HCT116 (cell line): ENCODE data around the gene SP7. TPM values are rescaled to one million over a fixed set of nuclear protein-coding genes. Genes with fewer than 3 reads are reported as not detected.

Source experiments
- ATAC-seq: fragments of 200-7000 bp; cut with Tn5 transposase; 2 replicates; pipeline ENCODE4 v1.9.1; 2020; ENCODE audit warnings: mild to moderate bottlenecking, moderate library complexity
- BruUV-seq: library from RNA; stranded (reverse); fragments of 400-500 nt; replicated peaks from 2 replicates; lab custom pipeline; 2021; lab: Mats Ljungman, UMichigan
- CTCF ChIA-PET: fragments of 300-600 bp; sonication (Branson Sonifier 250); formaldehyde crosslinking; loops from one replicate; lab custom pipeline; 2021; ENCODE audit warnings: antibody characterized with exemption; lab: Charles Lee
- POLR2A ChIA-PET: fragments of 300-600, 350-600 bp; sonication (Branson Sonifier 250); formaldehyde crosslinking; loops from one replicate; lab custom pipeline; 2021; ENCODE audit warnings: antibody characterized with exemption; lab: Charles Lee
- RAD21 ChIA-PET, 2 experiments: fragments of 300-600 bp; sonication (Branson Sonifier 250); formaldehyde crosslinking; loops; one replicate each; lab custom pipeline; 2023; ENCODE audit warnings: low total read pairs in 2 of 2; ENCODE audit not compliant: uncharacterized antibody in 2 of 2, unreplicated experiment in 2 of 2, low non-redundant PET in 1 of 2; lab: Charles Lee
- DNase-seq: peaks from one replicate; pipeline ENCODE4 v3.0.0-alpha.2; 2010; ENCODE audit warnings: low read depth, low spot score
- H2AFZ ChIP-seq: fragments of 200-600 bp; shearing (Covaris generic), sonication (generic); 2 replicates; pipeline ENCODE4 v1.6.1; 2017; ENCODE audit warnings: low read depth, mixed run types, mixed read lengths, antibody characterized with exemption, low read length; ENCODE audit not compliant: poor library complexity, severe bottlenecking
- H3K27ac ChIP-seq: 2 replicates; pipeline ENCODE4 v1.5.1; 2012; ENCODE audit warnings: low read depth, low read length
- H3K27me3 ChIP-seq: fragments of 200-600 bp; sonication (generic); 2 replicates; pipeline ENCODE4 v1.6.1; 2016; ENCODE audit warnings: mixed run types, low read length, mixed read lengths; ENCODE audit not compliant: insufficient read depth
- H3K36me3 ChIP-seq, 2 experiments: fragments of 200-500 bp in 1 of 2; fragments of 200-600 bp in 1 of 2; sonication (Bioruptor generic) in 1 of 2; sonication (generic) in 1 of 2; 2 replicates each; pipeline versions ENCODE4 v1.5.1 to v1.6.1; 2014 to 2016; ENCODE audit warnings: low read length in 2 of 2, inconsistent platforms in 1 of 2, mixed read lengths in 1 of 2, mixed run types in 1 of 2; ENCODE audit not compliant: insufficient read depth in 2 of 2, control insufficient read depth in 1 of 2
- H3K4me1 ChIP-seq, 2 experiments: fragments of 200-600 bp in 1 of 2; sonication (generic) in 1 of 2; 2 replicates each; pipeline versions ENCODE4 v1.5.1 to v1.6.1; 2012 to 2017; ENCODE audit warnings: low read length in 2 of 2, inconsistent platforms in 1 of 2, mild to moderate bottlenecking in 1 of 2, mixed read lengths in 1 of 2, mixed run types in 1 of 2, moderate library complexity in 1 of 2; ENCODE audit not compliant: insufficient read depth in 2 of 2, control insufficient read depth in 1 of 2
- H3K4me2 ChIP-seq: fragments of 200-600 bp; sonication (generic); 2 replicates; pipeline ENCODE4 v1.6.1; 2017; ENCODE audit warnings: mixed run types, low read length, mixed read lengths
- H3K4me3 ChIP-seq, 2 experiments: fragments of 200-600 bp in 1 of 2; sonication (generic) in 1 of 2; replicated peaks in 1 of 2; 2 replicates each; pipeline ENCODE4 v1.5.1; 2011 to 2016; ENCODE audit warnings: low read length in 2 of 2, control low read depth in 1 of 2, low read depth in 1 of 2, mild to moderate bottlenecking in 1 of 2, mixed read lengths in 1 of 2, mixed run types in 1 of 2
- H3K79me2 ChIP-seq: fragments of 200-600 bp; sonication (generic); 2 replicates; pipeline ENCODE4 v1.6.1; 2017; ENCODE audit warnings: mild to moderate bottlenecking, mixed run types, low read length, moderate library complexity, mixed read lengths; ENCODE audit not compliant: insufficient read depth
- H3K9ac ChIP-seq: fragments of 200-600 bp; sonication (generic); 2 replicates; pipeline ENCODE4 v1.6.1; 2016; ENCODE audit warnings: low read length, mixed read lengths
- H3K9me2 ChIP-seq: fragments of 200-600 bp; sonication (generic), shearing (Covaris generic); 2 replicates; pipeline ENCODE4 v1.6.1; 2017; ENCODE audit warnings: mixed run types, mild to moderate bottlenecking, moderate library complexity; ENCODE audit not compliant: insufficient read depth
- H3K9me3 ChIP-seq, 2 experiments: fragments of 200-500 bp in 1 of 2; fragments of 200-600 bp in 1 of 2; sonication (Bioruptor generic) in 1 of 2; sonication (generic) in 1 of 2; 2 replicates each; pipeline ENCODE4 v1.6.1; 2014 to 2017; ENCODE audit warnings: low read length in 2 of 2, mixed read lengths in 2 of 2, inconsistent platforms in 1 of 2, low read depth in 1 of 2, mild to moderate bottlenecking in 1 of 2, mixed run types in 1 of 2, moderate library complexity in 1 of 2; ENCODE audit not compliant: control insufficient read depth in 1 of 2, insufficient read depth in 1 of 2
- H4K20me1 ChIP-seq: fragments of 200-600 bp; sonication (generic), shearing (Covaris generic); 2 replicates; pipeline ENCODE4 v1.6.1; 2017; ENCODE audit warnings: mixed run types, mild to moderate bottlenecking, moderate library complexity; ENCODE audit not compliant: insufficient read depth
- EGR1 ChIP-seq: IDR thresholded peaks from 2 replicates; pipeline ENCODE4 v1.6.1; 2012; ENCODE audit warnings: low read depth
- FOSL1 ChIP-seq: IDR thresholded peaks from 2 replicates; pipeline ENCODE4 v1.6.1; 2012; ENCODE audit warnings: low read depth
- POLR2A ChIP-seq: IDR thresholded peaks from 2 replicates; pipeline ENCODE4 v1.7.0; 2011; ENCODE audit warnings: borderline replicate concordance; ENCODE audit not compliant: insufficient read depth, insufficient read length; ENCODE audit errors: extremely low read depth
- RAD21 ChIP-seq: IDR thresholded peaks from 2 replicates; pipeline ENCODE4 v1.6.1; 2012; ENCODE audit warnings: low read depth, mild to moderate bottlenecking
- SIN3A ChIP-seq: IDR thresholded peaks from 2 replicates; pipeline ENCODE4 v1.6.1; 2012; ENCODE audit warnings: low read depth
- SP1 ChIP-seq: IDR thresholded peaks from 2 replicates; pipeline ENCODE4 v1.6.1; 2012; ENCODE audit warnings: low read depth
- SRF ChIP-seq: IDR thresholded peaks from 2 replicates; pipeline ENCODE4 v1.6.1; 2012; ENCODE audit warnings: low read depth
- YY1 ChIP-seq: IDR thresholded peaks from 2 replicates; pipeline ENCODE4 v1.6.1; 2011; ENCODE audit warnings: low read length, low read depth, moderate library complexity, mild to moderate bottlenecking; ENCODE audit not compliant: insufficient replicate concordance; ENCODE audit errors: extremely low read depth
- ZFX ChIP-seq: fragments of 450-650 bp; IDR thresholded peaks from 2 replicates; pipeline ENCODE4 v1.6.1; 2017
- intact Hi-C: fragments of 100-400 bp; cut with micrococcal nuclease; formaldehyde crosslinking; loops from 2 replicates; pipeline ENCODE4 v1.10.0; 2022
- total RNA-seq: library from RNA; stranded (reverse); gene quantifications from one replicate; pipeline ENCODE4 v1.2.1, GENCODE V29; 2021; ENCODE audit not compliant: unreplicated experiment
- TF ChIP-seq, protein P1 (sequence below): IDR thresholded peaks from 2 replicates; pipeline ENCODE4 v1.6.1; 2011; ENCODE audit warnings: mild to moderate bottlenecking, low read length, moderate library complexity; ENCODE audit not compliant: insufficient replicate concordance; ENCODE audit errors: extremely low read depth
- TF ChIP-seq, protein P2 (sequence below): IDR thresholded peaks from 2 replicates; pipeline ENCODE4 v1.6.1; 2012
- TF ChIP-seq, protein P3 (sequence below): IDR thresholded peaks from 2 replicates; pipeline ENCODE4 v1.6.1; 2012

Gene SP7
- total RNA-seq, 1 experiment from 2014 or later, result not detected

DNA sequence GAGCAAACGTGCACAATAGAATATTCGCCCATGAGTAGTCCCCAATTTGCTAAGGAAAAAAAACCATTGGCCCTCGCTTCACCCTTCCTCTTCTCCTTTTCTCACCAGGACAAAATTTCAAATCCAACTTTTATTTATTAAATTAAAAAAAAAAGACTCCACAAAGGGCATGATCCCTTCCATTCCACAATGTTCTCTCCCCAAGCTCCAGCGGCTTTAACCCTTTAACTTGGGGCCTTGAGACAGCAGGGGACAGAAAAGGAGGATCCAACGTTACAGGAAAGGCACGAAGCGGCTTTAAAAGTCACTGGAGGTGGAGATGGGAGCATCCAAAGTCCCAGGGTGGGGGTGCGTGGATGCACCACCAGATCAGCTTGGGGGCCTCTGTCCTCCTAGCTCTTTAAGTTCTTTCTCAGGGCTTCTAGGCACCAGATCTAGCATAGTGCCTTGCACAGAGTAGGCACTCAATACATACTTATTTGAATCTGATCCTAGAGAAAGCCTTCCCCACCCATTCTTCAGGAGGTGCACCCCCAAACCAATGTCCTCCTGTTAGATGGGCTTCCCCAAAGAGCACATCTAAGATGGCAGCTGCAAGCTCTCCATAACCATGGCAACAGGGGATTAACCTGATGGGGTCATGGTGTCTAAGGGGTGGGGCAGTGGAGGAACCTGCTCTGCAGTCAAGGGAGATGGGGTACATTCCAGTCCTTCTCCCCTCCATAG is 9.5 kb downstream of the SP7 start:
- Histone ChIP-seq H2AFZ (no peak overlapping the region), H3K4me1 (peaks cover 17 to 43% of the 10 kb centered on the region in 2 experiments), H3K79me2 (no peaks in the 10 kb centered on the region), H3K36me3 (no peaks in the 10 kb centered on the region), H3K9me3 (no peaks in the 10 kb centered on the region), H3K27me3 (no peaks in the 10 kb centered on the region), H3K9me2 (no peaks in the 10 kb centered on the region), H3K9ac (no peak overlapping the region), H3K27ac (no peak overlapping the region), H4K20me1 (no peaks in the 10 kb centered on the region), H3K4me2 (no peak overlapping the region), H3K4me3 (no peak overlapping the region)
- no peak for ATAC-seq
- intact Hi-C loops, result loop anchor here (1.0 to 10.0 kb wide), 2 partner anchors 95 to 348 kb away; partner anchors contain the start of gene ATP5MC2
- ChIA-PET CTCF (interaction anchor here (0.8 to 2.8 kb wide), 7 partner anchors 18 to 195 kb away, joined by 3 to 18 read pairs (median 7); partner anchors contain the start of genes NPFF and TARBP2), POLR2A (no interaction called here), RAD21 (interaction anchor here (1.1 to 1.2 kb wide), 3 partner anchors 18 to 95 kb away, joined by 3 to 5 read pairs (median 4); no protein-coding TSS in a partner anchor)
- DNase-seq, result no peak
- TSS peak; percentile 23 for BruUV-seq
- TF ChIP-seq SIN3A (no peak), POLR2A (no peak), SRF (no peak), SP1 (no peak), RAD21 (no peak), ZFX (no peak), YY1 (no peak), EGR1 (no peak), FOSL1 (no peak)
- TF ChIP-seq, protein P1, sequence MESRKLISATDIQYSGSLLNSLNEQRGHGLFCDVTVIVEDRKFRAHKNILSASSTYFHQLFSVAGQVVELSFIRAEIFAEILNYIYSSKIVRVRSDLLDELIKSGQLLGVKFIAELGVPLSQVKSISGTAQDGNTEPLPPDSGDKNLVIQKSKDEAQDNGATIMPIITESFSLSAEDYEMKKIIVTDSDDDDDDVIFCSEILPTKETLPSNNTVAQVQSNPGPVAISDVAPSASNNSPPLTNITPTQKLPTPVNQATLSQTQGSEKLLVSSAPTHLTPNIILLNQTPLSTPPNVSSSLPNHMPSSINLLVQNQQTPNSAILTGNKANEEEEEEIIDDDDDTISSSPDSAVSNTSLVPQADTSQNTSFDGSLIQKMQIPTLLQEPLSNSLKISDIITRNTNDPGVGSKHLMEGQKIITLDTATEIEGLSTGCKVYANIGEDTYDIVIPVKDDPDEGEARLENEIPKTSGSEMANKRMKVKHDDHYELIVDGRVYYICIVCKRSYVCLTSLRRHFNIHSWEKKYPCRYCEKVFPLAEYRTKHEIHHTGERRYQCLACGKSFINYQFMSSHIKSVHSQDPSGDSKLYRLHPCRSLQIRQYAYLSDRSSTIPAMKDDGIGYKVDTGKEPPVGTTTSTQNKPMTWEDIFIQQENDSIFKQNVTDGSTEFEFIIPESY, result no peak
- TF ChIP-seq, protein P2, sequence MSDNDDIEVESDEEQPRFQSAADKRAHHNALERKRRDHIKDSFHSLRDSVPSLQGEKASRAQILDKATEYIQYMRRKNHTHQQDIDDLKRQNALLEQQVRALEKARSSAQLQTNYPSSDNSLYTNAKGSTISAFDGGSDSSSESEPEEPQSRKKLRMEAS, result no peak
- TF ChIP-seq, protein P3, sequence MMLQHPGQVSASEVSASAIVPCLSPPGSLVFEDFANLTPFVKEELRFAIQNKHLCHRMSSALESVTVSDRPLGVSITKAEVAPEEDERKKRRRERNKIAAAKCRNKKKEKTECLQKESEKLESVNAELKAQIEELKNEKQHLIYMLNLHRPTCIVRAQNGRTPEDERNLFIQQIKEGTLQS, result no peak
